ENCODE results near the gene DDN. TPM values are rescaled to one million over a fixed set of nuclear protein-coding genes. Genes with fewer than 3 reads are reported as not detected.

The DDN gene
- polyA plus RNA-seq, 1 of the 3 experiments (the other 2 are of a cell fraction), result 0.20 TPM

DNA sequence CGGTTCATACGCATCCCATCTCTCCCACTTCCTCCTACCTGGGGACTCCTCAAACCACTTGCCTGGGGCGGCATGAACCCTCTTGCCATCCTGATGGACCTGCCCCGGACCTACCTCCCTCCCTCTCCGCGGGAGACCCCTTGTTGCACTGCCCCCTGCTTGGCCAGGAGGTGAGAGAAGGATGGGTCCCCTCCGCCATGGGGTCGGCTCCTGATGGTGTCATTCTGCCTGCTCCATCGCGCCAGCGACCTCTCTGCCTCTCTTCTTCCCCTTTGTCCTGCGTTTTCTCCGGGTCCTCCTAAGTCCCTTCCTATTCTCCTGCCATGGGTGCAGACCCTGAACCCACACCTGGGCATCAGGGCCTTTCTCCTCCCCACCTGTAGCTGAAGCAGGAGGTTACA lies 17.4 kb downstream of the DDN start:
- Histone ChIP-seq H3K4me2 (no peak overlapping the region), H2AFZ (ENCODE audit: low read depth) (no peak overlapping the region), H3K4me1 (ENCODE audit: control insufficient read depth in 1 of 2, insufficient read depth in 2 of 2, low read depth in 1 of 2, low read length in 1 of 2) (peaks cover 0 to 26% of the 10 kb centered on the region in 2 experiments; a peak in 1 of 4 replicates), H3K9me3 (no peaks in the 10 kb centered on the region), H3K27ac (ENCODE audit: low read depth in 2 of 2, low read length in 1 of 2) (no peak overlapping the region), H4K20me1 (ENCODE audit: insufficient read depth) (no peaks in the 10 kb centered on the region), H3K27me3 (ENCODE audit: insufficient read depth) (peaks cover 80% of the 10 kb centered on the region), H3F3A (replicated peaks; ENCODE audit: insufficient read depth) (no peaks in the 10 kb centered on the region), H3K36me3 (replicated peaks in 1 of 2; ENCODE audit: control insufficient read depth in 1 of 2, insufficient read depth in 2 of 2, low read length in 1 of 2) (no peaks in the 10 kb centered on the region), H3K9ac (no peak overlapping the region), H3K79me2 (ENCODE audit: insufficient read depth) (no peaks in the 10 kb centered on the region), H3K4me3 (ENCODE audit: low read depth in 2 of 2, low read length in 1 of 2) (no peak overlapping the region), H3K9me2 (no peaks in the 10 kb centered on the region)
- CTCF ChIA-PET, result interaction anchor here (0.7 to 33.0 kb wide), 11 partner anchors 6 to 186 kb away, joined by 3 to 935 read pairs (median 5); partner anchors contain the start of genes ARF3, DDN, DDX23 and FKBP11
- DNase-seq, result no peak
- POLR2A ChIA-PET, result no interaction called here
- 25% methylated on average over 13 of the region's 13 CpGs for whole genome bisulfite sequencing (ENCODE audit: low lambda C conversion rate)
- TF ChIP-seq, protein P1, sequence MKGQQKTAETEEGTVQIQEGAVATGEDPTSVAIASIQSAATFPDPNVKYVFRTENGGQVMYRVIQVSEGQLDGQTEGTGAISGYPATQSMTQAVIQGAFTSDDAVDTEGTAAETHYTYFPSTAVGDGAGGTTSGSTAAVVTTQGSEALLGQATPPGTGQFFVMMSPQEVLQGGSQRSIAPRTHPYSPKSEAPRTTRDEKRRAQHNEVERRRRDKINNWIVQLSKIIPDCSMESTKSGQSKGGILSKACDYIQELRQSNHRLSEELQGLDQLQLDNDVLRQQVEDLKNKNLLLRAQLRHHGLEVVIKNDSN (IDR thresholded peaks at IDR 0.05; ENCODE audit: borderline replicate concordance, low read depth), result no peak
- TF ChIP-seq RXRA (IDR thresholded peaks at IDR 0.05; ENCODE audit: borderline replicate concordance, low read depth) (no peak), SMC3 (IDR thresholded peaks at IDR 0.05; ENCODE audit: low read depth, low read length) (no peak), CHD2 (IDR thresholded peaks at IDR 0.05; ENCODE audit: low read length, partially characterized antibody) (no peak), FOSL2 (IDR thresholded peaks at IDR 0.05; ENCODE audit: borderline replicate concordance, low read depth) (no peak), MXI1 (IDR thresholded peaks at IDR 0.05; ENCODE audit: low read depth, low read length) (no peak), NFIC (IDR thresholded peaks at IDR 0.05; ENCODE audit: borderline replicate concordance) (no peak), POLR2AphosphoS5 (IDR thresholded peaks at IDR 0.05; ENCODE audit: low read depth, low read length) (no peak), GATA2 (CRISPR knock-in tag; IDR thresholded peaks at IDR 0.05) (no peak), RAD21 (IDR thresholded peaks at IDR 0.05; ENCODE audit: low read length) (no peak), EZH2phosphoT487 (IDR thresholded peaks at IDR 0.05; ENCODE audit: borderline replicate concordance, low read depth) (no peak), ELF1 (IDR thresholded peaks at IDR 0.05) (no peak)
- TF ChIP-seq, protein P2, sequence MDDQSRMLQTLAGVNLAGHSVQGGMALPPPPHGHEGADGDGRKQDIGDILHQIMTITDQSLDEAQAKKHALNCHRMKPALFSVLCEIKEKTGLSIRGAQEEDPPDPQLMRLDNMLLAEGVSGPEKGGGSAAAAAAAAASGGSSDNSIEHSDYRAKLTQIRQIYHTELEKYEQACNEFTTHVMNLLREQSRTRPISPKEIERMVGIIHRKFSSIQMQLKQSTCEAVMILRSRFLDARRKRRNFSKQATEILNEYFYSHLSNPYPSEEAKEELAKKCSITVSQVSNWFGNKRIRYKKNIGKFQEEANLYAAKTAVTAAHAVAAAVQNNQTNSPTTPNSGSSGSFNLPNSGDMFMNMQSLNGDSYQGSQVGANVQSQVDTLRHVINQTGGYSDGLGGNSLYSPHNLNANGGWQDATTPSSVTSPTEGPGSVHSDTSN (IDR thresholded peaks at IDR 0.05), result no peak
- TF ChIP-seq, protein P3, sequence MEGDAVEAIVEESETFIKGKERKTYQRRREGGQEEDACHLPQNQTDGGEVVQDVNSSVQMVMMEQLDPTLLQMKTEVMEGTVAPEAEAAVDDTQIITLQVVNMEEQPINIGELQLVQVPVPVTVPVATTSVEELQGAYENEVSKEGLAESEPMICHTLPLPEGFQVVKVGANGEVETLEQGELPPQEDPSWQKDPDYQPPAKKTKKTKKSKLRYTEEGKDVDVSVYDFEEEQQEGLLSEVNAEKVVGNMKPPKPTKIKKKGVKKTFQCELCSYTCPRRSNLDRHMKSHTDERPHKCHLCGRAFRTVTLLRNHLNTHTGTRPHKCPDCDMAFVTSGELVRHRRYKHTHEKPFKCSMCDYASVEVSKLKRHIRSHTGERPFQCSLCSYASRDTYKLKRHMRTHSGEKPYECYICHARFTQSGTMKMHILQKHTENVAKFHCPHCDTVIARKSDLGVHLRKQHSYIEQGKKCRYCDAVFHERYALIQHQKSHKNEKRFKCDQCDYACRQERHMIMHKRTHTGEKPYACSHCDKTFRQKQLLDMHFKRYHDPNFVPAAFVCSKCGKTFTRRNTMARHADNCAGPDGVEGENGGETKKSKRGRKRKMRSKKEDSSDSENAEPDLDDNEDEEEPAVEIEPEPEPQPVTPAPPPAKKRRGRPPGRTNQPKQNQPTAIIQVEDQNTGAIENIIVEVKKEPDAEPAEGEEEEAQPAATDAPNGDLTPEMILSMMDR (IDR thresholded peaks at IDR 0.05), result no peak
